ENCODE measurements around the gene SMOC2.

DNA sequence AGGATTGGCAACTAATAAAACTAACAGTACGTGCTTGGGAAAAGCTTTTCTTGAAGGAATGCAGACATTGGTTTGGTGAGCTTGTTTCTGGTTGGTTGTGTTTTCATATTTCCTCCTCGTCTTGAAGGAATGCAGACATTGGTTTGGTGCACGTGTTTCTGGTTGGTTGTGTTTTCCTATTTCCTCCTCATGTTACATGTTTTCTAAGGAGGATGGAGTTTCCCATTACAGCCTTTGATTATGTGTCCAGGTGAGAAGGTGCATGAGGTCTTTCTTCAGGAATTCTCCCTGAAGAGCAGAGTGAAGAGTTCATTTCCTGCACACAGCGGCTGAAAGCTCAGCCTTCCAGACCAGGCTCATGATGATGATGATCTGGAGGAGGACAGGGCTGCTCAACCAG lies 190.6 kb downstream of the SMOC2 start:
- no peak for TF ChIP-seq POLR2A (IDR thresholded peaks at IDR 0.05)
- TF ChIP-seq, protein P1, sequence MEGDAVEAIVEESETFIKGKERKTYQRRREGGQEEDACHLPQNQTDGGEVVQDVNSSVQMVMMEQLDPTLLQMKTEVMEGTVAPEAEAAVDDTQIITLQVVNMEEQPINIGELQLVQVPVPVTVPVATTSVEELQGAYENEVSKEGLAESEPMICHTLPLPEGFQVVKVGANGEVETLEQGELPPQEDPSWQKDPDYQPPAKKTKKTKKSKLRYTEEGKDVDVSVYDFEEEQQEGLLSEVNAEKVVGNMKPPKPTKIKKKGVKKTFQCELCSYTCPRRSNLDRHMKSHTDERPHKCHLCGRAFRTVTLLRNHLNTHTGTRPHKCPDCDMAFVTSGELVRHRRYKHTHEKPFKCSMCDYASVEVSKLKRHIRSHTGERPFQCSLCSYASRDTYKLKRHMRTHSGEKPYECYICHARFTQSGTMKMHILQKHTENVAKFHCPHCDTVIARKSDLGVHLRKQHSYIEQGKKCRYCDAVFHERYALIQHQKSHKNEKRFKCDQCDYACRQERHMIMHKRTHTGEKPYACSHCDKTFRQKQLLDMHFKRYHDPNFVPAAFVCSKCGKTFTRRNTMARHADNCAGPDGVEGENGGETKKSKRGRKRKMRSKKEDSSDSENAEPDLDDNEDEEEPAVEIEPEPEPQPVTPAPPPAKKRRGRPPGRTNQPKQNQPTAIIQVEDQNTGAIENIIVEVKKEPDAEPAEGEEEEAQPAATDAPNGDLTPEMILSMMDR (IDR thresholded peaks at IDR 0.05): no peak
